Fibroblast of skin of abdomen (primary cell): ENCODE measurements around the gene PRR5.

Source experiments
- DNase-seq: peaks from one replicate; pipeline ENCODE4 v3.0.0-alpha.2; 2013

Gene PRR5

GRCh38 chr22:44719586-44720368 is 17.8 kb downstream of the PRR5 start:
- no peak for DNase-seq

DNA sequence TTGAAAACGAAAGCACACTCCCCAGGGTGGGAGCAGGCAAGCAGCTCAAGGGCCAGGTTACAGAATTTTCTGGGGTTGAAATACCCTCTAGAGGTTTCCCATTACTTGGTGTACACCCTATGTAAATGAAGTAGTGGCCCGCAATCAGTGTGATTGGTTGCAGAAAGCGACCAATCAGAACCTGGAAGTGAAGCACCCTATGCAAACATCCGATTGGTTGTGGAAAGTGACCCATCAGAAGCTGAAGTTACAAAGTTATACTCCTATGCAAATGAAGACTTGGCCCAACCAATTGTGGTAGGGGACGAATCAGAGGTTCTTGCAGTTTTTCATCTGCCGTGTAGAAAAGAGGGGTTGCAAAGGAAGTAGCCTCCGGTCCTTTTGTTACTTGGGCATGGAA is 19.2 kb downstream of the PRR5 start:
- peak; percentile 27 for DNase-seq

- DNase-seq: no peak
Measured at GRCh38 chr22:44722611-44723010, 20.6 kb downstream of the PRR5 start.

DNA sequence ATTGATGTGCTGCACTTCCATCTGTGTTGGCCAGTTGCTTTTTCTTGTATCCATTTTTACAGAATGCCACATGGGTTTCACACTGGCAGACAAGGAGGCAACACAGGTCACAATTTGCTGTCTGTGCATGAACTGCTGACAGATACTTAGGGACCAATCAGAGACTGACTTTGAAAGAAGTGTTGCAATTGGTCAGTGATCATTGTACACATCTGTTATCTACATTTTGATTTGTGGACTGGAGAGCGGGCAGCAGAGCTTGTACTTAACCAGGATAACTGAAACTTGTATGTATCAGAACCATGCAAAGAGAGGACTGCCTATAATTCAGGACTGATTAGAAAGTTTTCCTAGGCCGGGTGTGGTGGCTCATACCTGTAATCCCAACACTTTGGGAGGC is 21.8 kb downstream of the PRR5 start:
- DNase-seq: no peak

DNA sequence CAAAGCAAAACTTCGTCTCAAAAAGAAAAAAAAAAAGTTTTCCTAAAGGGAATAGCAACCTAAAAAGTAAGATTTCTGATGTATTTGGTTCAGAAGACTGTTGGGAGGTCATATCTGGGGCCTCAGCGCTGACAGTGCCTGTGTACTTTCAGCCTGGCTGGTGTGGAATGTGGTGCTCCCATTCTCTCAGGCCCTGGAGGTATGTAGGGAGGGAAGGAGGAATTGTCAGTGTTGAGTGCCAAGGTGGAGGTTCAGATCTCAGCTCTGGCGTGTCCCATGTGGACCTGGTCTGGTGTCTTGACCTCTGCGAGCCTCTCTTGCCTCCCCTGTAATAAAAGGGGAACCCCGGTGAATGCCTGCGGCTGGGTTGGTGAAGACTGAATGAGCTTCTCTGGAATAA is 22.4 kb downstream of the PRR5 start:
- DNase-seq: no peak

GRCh38 chr22:44724859-44725258 is 22.9 kb downstream of the PRR5 start:
- DNase-seq: no peak

DNA sequence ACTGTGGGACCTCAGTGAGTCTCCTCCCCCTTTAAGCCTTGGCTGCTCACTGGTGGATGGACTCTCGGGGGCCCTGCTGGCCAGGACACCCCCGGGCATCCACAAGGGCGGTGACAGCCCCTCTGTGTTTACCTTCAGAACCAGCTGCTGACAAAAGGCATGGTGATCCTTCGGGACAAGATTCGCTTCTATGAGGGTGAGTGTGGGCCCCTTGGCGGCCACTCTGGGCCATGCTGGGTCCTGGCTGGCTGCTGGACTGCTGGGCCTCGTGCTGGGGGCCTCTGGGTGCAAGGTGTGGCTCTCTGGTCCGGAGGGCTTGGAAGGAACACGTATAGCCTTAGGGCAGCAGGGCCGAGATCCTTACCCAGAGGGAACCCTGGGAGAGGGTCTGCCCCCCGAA is 24.4 kb downstream of the PRR5 start:
- no peak for DNase-seq

DNA sequence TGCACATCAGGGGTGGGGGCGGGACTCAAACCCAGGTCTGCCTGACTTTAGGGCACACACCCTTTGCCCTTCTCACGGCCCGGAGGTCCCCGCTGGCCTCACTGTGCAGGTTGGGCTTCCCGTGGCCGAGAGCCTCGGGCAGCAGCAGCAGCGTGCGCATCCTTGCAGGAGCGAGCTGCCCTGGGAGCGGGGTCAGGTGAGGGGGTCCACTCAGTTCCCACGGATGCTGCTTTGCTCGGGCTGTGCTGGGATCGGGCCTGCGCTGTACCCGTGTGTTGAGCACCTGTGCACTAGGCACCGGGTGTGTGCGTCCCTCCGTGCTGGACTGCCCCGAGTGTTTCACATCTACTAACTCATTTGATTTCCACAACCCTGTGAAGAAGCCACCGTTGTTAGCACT is 25.1 kb downstream of the PRR5 start:
- DNase-seq: no peak

- no peak for DNase-seq
Measured at GRCh38 chr22:44727709-44728108, 25.7 kb downstream of the PRR5 start.

DNA sequence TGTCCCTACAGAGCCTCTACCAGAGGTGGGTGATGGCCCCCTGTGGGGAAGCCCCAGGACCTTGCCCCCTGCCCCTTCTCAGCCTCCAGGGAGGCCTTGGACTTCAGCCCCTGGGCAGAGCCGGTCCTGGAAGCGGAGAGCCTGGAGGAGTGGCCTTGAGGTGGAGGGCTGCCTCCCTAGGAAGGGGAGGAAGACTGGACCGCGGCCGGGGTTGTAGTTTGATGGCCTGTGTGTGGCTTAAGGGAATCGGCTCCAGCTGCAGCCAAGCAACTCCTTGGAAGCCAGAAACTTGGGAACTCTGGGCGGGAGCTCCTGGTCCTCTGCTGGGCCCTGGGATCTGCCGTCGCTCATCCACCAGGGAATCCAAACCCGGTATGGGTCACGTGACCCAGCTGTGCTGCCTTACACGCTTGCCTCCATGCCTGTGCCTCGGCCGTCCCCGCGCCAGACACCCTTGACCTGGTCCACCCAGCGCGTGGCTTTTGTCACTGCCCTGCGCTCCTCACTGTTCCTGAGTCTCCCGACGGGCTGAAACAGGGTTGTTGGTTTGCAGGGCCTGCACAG is 26.8 kb downstream of the PRR5 start:
- DNase-seq: no peak

DNA sequence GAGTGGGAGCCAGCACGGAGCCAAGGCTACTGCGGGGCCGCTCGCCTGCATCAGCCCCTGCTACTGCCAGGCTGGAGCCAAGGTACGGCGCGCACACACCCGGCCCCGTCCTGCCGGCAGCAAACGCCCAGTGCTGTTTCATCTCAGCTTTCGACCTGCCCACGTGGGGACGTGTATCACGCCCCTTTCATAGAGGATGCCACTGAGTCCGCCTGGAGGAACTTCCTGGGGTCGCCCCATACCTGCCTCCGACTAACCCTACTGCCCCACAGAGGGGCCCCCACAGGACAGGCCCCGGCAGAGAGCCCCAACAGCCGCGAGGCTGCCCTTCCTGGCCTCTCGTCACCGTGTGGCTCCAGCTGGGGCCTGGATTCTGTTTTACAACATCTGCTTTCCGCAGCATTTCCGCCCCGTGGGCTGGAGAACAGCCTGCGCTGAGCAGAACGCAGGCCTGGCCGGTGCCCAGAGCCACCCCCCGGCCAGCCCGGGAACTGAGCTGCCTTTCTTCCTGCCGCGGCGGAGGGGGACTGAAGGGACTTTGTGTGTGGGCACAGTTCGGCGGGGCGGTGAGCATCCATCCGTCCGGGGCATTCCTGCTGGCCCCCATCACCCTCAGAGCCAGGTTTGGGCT is 27.5 kb downstream of the PRR5 start:
- peak; percentile 76 for DNase-seq

- no peak for DNase-seq
Measured at GRCh38 chr22:44730022-44730393, 28.0 kb downstream of the PRR5 start.

GRCh38 chr22:44730490-44731356 is 28.7 kb downstream of the PRR5 start:
- no peak for DNase-seq

DNA sequence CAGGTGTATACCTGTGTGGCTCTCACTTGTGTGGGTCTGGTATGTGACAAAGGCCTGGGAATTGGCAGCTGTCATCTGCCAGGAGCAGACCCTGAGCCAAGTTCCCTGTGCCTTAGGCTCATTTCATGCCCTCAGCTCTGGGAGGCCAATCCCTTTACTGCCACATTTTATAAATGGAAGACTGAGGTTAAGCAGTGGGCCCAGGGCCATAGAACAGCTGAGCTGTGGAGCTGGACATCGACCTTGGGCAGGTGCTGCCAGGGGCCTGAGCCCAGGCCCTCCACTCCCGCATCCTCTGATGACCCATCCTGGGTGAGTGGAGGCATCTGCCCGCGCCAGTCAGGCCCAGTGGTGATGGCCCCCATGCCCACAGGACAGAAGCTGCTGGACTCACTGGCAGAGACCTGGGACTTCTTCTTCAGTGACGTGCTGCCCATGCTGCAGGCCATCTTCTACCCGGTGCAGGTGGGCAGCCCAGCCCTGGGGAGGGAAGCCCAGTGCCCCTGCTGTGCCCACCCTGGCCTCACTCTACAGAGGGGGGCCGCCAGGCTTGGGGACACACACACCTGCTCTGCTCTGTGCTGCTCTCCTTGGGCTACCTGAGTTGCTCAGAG is 29.5 kb downstream of the PRR5 start:
- no peak for DNase-seq

GRCh38 chr22:44732017-44732561 is 30.1 kb downstream of the PRR5 start:
- DNase-seq: no peak

DNA sequence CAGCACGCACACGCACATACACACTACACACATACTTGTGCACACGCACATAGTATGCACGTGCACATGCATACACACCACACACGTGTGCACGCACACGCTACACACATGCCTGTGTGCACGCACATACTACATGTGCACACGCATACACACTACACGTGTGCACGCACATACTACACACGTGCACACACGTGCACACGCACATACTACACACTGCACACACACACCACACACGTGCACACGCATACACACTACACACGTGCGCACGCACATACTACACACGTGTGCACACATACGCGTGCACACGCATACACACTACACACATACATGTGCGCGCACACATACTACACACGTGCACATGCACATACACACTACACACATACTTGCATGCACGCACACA is 30.7 kb downstream of the PRR5 start:
- no peak for DNase-seq

DNA sequence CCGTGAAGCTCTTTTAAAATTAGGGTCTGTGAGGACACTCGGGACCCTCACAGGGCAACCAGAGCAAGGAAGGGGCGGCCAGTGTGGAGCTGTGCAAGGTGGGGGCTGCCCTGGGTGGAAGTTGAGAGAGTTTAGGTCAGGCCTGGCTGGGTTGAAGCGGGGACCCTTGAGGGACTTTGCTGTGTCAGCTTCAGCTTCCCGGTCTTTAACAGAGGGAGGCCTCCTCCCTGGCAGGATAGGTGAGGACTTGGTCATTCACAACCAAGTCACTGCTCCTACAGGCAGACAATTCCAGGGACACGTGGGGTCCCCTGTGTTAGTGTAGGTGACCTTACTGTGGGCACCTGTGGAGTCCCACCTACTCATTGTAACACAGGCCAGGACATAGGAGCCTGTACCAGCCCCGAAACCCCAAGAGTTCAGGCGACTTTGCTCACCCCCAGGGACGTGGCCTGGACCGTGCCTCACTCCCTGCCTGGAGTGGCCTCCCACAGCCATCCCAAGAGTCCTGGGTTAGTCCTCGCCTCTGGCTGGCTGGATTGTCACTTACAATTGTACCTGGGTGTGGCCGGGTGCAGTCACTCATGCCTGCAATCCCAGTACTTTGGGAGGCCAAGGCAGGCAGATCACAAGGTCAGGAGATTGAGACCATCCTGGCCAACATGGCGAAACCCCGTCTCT is 31.6 kb downstream of the PRR5 start:
- DNase-seq: no peak

DNA sequence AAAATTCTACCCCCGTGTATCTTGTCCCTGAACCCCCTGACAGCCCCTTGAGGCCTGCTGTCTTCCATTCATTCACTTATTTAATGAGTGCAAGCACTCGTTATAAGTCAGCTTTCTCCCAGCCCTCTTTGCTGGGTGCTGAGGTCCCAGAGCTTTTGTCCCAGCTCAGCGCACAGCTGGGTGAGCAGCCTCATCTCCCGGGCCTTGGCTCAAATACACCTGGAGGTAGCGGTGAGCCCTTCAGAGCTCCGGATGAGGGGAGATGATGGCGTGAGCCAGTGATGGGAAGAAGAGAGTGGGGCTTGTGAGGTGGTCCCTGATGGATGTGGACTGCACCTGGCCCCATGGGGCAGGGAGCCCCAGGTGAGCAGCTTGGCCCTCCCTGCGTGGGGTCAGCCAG is 32.3 kb downstream of the PRR5 start:
- DNase-seq: no peak

- DNase-seq: no peak
Measured at GRCh38 chr22:44734801-44735517, 33.0 kb downstream of the PRR5 start.

- peak; percentile 28 for DNase-seq
Measured at GRCh38 chr22:44735518-44736428, 33.8 kb downstream of the PRR5 start.
